Gastrocnemius medialis (tissue), 4 donors: Measurements from ENCODE around the gene SHQ1.

ENCODE experiments used
- POLR2A ChIP-seq, 2 donors: fragments of 450-650 bp; IDR thresholded peaks; one replicate each; pipeline ENCODE4 v1.6.1; 2017; ENCODE audit warnings: antibody characterized with exemption in 2 of 2, mild to moderate bottlenecking in 2 of 2, moderate library complexity in 2 of 2
- TF ChIP-seq, protein P1 (sequence below), 5 experiments: fragments of 450-650 bp in 3 of 5; fragments of 200-600 bp in 2 of 5; sonication (generic) in 2 of 5; IDR thresholded peaks in 4 of 5; conservative IDR thresholded peaks in 1 of 5; 1 replicate in 4 of 5; 2 replicates in 1 of 5; pipeline ENCODE4 v1.5.1; 2016 to 2019; ENCODE audit warnings: antibody characterized with exemption in 5 of 5, mild to moderate bottlenecking in 3 of 5, moderate library complexity in 3 of 5

GRCh38 chr3:72860053-72860452 is 11.8 kb upstream of the SHQ1 start:
- TF ChIP-seq, protein P1, sequence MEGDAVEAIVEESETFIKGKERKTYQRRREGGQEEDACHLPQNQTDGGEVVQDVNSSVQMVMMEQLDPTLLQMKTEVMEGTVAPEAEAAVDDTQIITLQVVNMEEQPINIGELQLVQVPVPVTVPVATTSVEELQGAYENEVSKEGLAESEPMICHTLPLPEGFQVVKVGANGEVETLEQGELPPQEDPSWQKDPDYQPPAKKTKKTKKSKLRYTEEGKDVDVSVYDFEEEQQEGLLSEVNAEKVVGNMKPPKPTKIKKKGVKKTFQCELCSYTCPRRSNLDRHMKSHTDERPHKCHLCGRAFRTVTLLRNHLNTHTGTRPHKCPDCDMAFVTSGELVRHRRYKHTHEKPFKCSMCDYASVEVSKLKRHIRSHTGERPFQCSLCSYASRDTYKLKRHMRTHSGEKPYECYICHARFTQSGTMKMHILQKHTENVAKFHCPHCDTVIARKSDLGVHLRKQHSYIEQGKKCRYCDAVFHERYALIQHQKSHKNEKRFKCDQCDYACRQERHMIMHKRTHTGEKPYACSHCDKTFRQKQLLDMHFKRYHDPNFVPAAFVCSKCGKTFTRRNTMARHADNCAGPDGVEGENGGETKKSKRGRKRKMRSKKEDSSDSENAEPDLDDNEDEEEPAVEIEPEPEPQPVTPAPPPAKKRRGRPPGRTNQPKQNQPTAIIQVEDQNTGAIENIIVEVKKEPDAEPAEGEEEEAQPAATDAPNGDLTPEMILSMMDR (IDR thresholded peaks at IDR 0.05 in 4 of 5, conservative IDR thresholded peaks at IDR 0.05 in 1 of 5) = no peak
- no peak for TF ChIP-seq POLR2A (IDR thresholded peaks at IDR 0.05)
